ENCODE data around the gene USP17L20. TPM values are rescaled to one million over a fixed set of nuclear protein-coding genes. Genes with fewer than 3 reads are reported as not detected.

Gene USP17L20
- total RNA-seq (2022; extraction: Qiagen RNA extraction; ENCODE audit: low read depth), result not detected in 5 replicates

GRCh38 chr4:9257824-9258223 is at the start of gene USP17L20:
TSS of gene USP17L20 (plus strand) at chr4:9258124. CDS start at chr4:9258124, 0 bp downstream.

GRCh38 chr4:9210357-9210756 is 47.6 kb upstream of the USP17L20 start, which contains the start of gene USP17L10:
TSS of gene USP17L10 (plus strand) at chr4:9210657. CDS start at chr4:9210657, 0 bp downstream.

GRCh38 chr4:9215105-9215504 is 42.8 kb upstream of the USP17L20 start, which contains the start of gene USP17L11:
TSS of gene USP17L11 (plus strand) at chr4:9215405. CDS start at chr4:9215405, 0 bp downstream.

GRCh38 chr4:9219852-9220251 is 38.1 kb upstream of the USP17L20 start, which contains the start of gene USP17L12:
TSS of gene USP17L12 (plus strand) at chr4:9220152. CDS start at chr4:9220152, 0 bp downstream.

GRCh38 chr4:9224596-9224995 is 33.3 kb upstream of the USP17L20 start, which contains the start of gene USP17L13:
TSS of gene USP17L13 (plus strand) at chr4:9224896. CDS start at chr4:9224896, 0 bp downstream.

GRCh38 chr4:9234085-9234484 is 23.8 kb upstream of the USP17L20 start, which contains the start of gene USP17L15:
TSS of gene USP17L15 (plus strand) at chr4:9234385. CDS start at chr4:9234385, 0 bp downstream.

GRCh38 chr4:9243579-9243978 is 14.3 kb upstream of the USP17L20 start, which contains the start of gene USP17L17:
TSS of gene USP17L17 (plus strand) at chr4:9243879. CDS start at chr4:9243879, 0 bp downstream.

GRCh38 chr4:9247953-9248680 is 9.8 kb upstream of the USP17L20 start, which contains the start of gene USP17L18:
TSS of gene USP17L18 (plus strand) at chr4:9248630. CDS start at chr4:9248630, 0 bp downstream.

GRCh38 chr4:9253078-9253477 is 4.8 kb upstream of the USP17L20 start, which contains the start of gene USP17L19:
TSS of gene USP17L19 (plus strand) at chr4:9253378. CDS start at chr4:9253378, 0 bp downstream.

GRCh38 chr4:9262572-9262971 is 4.6 kb downstream of the USP17L20 start, which contains the start of gene USP17L21:
TSS of gene USP17L21 (plus strand) at chr4:9262872. CDS start at chr4:9262872, 0 bp downstream.

GRCh38 chr4:9267319-9267718 is 9.4 kb downstream of the USP17L20 start, which contains the start of gene USP17L22:
TSS of gene USP17L22 (plus strand) at chr4:9267619. CDS start at chr4:9267619, 0 bp downstream.

Other genes starting within 250 kb of the USP17L20 start
- gene FAM90A26, start 87.7 kb upstream of the USP17L20 start, total RNA-seq (2022; extraction: Qiagen RNA extraction; ENCODE audit: low read depth), result not detected in 5 replicates
- not detected in 5 replicates for gene USP17L10, start 47.5 kb upstream of the USP17L20 start, total RNA-seq (2022; extraction: Qiagen RNA extraction; ENCODE audit: low read depth)
- gene USP17L11, start 42.7 kb upstream of the USP17L20 start, total RNA-seq (2022; extraction: Qiagen RNA extraction; ENCODE audit: low read depth), result not detected in 5 replicates
- gene USP17L12, start 38.0 kb upstream of the USP17L20 start, total RNA-seq (2022; extraction: Qiagen RNA extraction; ENCODE audit: low read depth), result not detected in 5 replicates
- gene USP17L13, start 33.2 kb upstream of the USP17L20 start, total RNA-seq (2022; extraction: Qiagen RNA extraction; ENCODE audit: low read depth), result not detected in 5 replicates
- gene USP17L15, start 23.7 kb upstream of the USP17L20 start, total RNA-seq (2022; extraction: Qiagen RNA extraction; ENCODE audit: low read depth), result not detected in 5 replicates
- gene USP17L17, start 14.2 kb upstream of the USP17L20 start, total RNA-seq (2022; extraction: Qiagen RNA extraction; ENCODE audit: low read depth), result not detected in 5 replicates
- not detected in 5 replicates for gene USP17L18, start 9.5 kb upstream of the USP17L20 start, total RNA-seq (2022; extraction: Qiagen RNA extraction; ENCODE audit: low read depth)
- not detected in 5 replicates for gene USP17L19, start 4.7 kb upstream of the USP17L20 start, total RNA-seq (2022; extraction: Qiagen RNA extraction; ENCODE audit: low read depth)
- not detected in 5 replicates for gene USP17L21, start 4.7 kb downstream of the USP17L20 start, total RNA-seq (2022; extraction: Qiagen RNA extraction; ENCODE audit: low read depth)
- gene USP17L22, start 9.5 kb downstream of the USP17L20 start, total RNA-seq (2022; extraction: Qiagen RNA extraction; ENCODE audit: low read depth), result not detected in 5 replicates
- not detected in 5 replicates for gene USP17L24, start 67.0 kb downstream of the USP17L20 start, total RNA-seq (2022; extraction: Qiagen RNA extraction; ENCODE audit: low read depth)
- not detected in 5 replicates for gene USP17L25, start 71.8 kb downstream of the USP17L20 start, total RNA-seq (2022; extraction: Qiagen RNA extraction; ENCODE audit: low read depth)
- gene USP17L26, start 76.5 kb downstream of the USP17L20 start, total RNA-seq (2022; extraction: Qiagen RNA extraction; ENCODE audit: low read depth), result not detected in 5 replicates
- gene USP17L5, start 81.3 kb downstream of the USP17L20 start, total RNA-seq (2022; extraction: Qiagen RNA extraction; ENCODE audit: low read depth), result not detected in 5 replicates
- gene USP17L27, start 86.0 kb downstream of the USP17L20 start, total RNA-seq (2022; extraction: Qiagen RNA extraction; ENCODE audit: low read depth), result not detected in 5 replicates
- not detected in 5 replicates for gene USP17L28, start 90.8 kb downstream of the USP17L20 start, total RNA-seq (2022; extraction: Qiagen RNA extraction; ENCODE audit: low read depth)
- gene USP17L29, start 95.5 kb downstream of the USP17L20 start, total RNA-seq (2022; extraction: Qiagen RNA extraction; ENCODE audit: low read depth), result not detected in 5 replicates
- not detected in 5 replicates for gene USP17L30, start 105.0 kb downstream of the USP17L20 start, total RNA-seq (2022; extraction: Qiagen RNA extraction; ENCODE audit: low read depth)
- not detected in 5 replicates for gene DEFB131A, start 186.3 kb downstream of the USP17L20 start, total RNA-seq (2022; extraction: Qiagen RNA extraction; ENCODE audit: low read depth)

Data from A549 treated with CpdA at 1 μM for 4 hours (cell line).